Fibroblast of skin of left biceps (primary cell): ENCODE measurements around the gene PZP.
"Not testable (repeated sequence)": the region's sequence is repeated elsewhere in the genome, so short reads cannot be mapped to it uniquely, and the experiment has no call there.

Source experiments
- DNase-seq, 2 experiments: peaks; one replicate each; pipeline ENCODE4 v3.0.0-alpha.2; 2013; ENCODE audit warnings: low read depth in 2 of 2

The PZP gene

GRCh38 chr12:9184276-9184675 lies 23.9 kb downstream of the PZP start:
- no peak for DNase-seq

GRCh38 chr12:9180810-9181209 lies 27.4 kb downstream of the PZP start:
- DNase-seq, result no peak

- DNase-seq, result no peak
These were observed 28.4 kb downstream of the PZP start for GRCh38 chr12:9179781-9180180.

- DNase-seq, result no peak
These were observed 38.1 kb downstream of the PZP start for GRCh38 chr12:9169979-9170634.

GRCh38 chr12:9167345-9167744 lies 40.9 kb downstream of the PZP start:
- not testable (repeated sequence) for DNase-seq

GRCh38 chr12:9163392-9163791 lies 44.8 kb downstream of the PZP start:
- DNase-seq, result no peak

GRCh38 chr12:9156119-9156518 lies 52.1 kb downstream of the PZP start:
- no peak for DNase-seq

GRCh38 chr12:9149372-9149771 lies 58.8 kb downstream of the PZP start:
- no peak for DNase-seq

GRCh38 chr12:9148926-9149325 lies 59.3 kb downstream of the PZP start:
- no peak for DNase-seq

GRCh38 chr12:9147461-9147860 lies 60.7 kb downstream of the PZP start:
- DNase-seq, result no peak

GRCh38 chr12:9144730-9145106 lies 63.5 kb downstream of the PZP start:
- DNase-seq, result no peak

- no peak for DNase-seq
These were observed 64.1 kb downstream of the PZP start for GRCh38 chr12:9143929-9144729.

GRCh38 chr12:9143137-9143536 lies 65.1 kb downstream of the PZP start:
- DNase-seq, result no peak

- not testable (repeated sequence) for DNase-seq
These were observed 68.5 kb downstream of the PZP start for GRCh38 chr12:9139588-9140290.

- DNase-seq, result no peak
These were observed 72.3 kb downstream of the PZP start for GRCh38 chr12:9135903-9136310.

- DNase-seq, result no peak
These were observed 73.1 kb downstream of the PZP start for GRCh38 chr12:9134981-9135628.

- no peak for DNase-seq
These were observed 74.8 kb downstream of the PZP start for GRCh38 chr12:9133216-9133916.

GRCh38 chr12:9132008-9132535 lies 76.1 kb downstream of the PZP start:
- no peak for DNase-seq

- DNase-seq, result no peak
These were observed 78.0 kb downstream of the PZP start for GRCh38 chr12:9130244-9130643.

- no peak for DNase-seq
These were observed 80.1 kb downstream of the PZP start for GRCh38 chr12:9127936-9128663.

GRCh38 chr12:9127484-9127883 lies 80.7 kb downstream of the PZP start:
- DNase-seq, result no peak
